ENCODE results near the gene RNASEH1. TPM values are rescaled to one million over a fixed set of nuclear protein-coding genes. Genes with fewer than 3 reads are reported as not detected.
"Not testable (repeated sequence)": the region's sequence is repeated elsewhere in the genome, so short reads cannot be mapped to it uniquely, and the experiment has no call there.

Gene RNASEH1
- total RNA-seq, 1 donor, result 42.7 TPM

DNA sequence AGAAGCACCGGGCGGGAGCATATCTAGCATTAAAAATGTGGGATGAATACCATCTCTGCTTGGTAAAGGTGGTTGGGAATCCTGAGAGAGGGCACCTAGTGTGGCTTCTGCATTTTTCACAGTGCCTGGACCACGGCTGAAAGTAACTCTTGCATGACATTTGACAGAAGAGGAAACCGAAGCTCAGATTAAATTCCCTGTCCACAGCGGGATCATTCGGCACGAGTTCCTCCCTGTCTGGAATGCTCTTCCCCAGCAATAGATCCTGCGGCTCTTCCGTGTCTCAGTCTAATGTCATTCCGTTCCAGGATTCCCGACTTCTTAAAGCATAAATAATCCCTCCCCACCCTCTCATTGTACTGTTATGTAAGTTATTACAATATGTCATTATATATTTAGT is 16.0 kb upstream of the RNASEH1 start:
- DNase-seq (ENCODE audit: low read depth), result no peak
- TF ChIP-seq, protein P1, sequence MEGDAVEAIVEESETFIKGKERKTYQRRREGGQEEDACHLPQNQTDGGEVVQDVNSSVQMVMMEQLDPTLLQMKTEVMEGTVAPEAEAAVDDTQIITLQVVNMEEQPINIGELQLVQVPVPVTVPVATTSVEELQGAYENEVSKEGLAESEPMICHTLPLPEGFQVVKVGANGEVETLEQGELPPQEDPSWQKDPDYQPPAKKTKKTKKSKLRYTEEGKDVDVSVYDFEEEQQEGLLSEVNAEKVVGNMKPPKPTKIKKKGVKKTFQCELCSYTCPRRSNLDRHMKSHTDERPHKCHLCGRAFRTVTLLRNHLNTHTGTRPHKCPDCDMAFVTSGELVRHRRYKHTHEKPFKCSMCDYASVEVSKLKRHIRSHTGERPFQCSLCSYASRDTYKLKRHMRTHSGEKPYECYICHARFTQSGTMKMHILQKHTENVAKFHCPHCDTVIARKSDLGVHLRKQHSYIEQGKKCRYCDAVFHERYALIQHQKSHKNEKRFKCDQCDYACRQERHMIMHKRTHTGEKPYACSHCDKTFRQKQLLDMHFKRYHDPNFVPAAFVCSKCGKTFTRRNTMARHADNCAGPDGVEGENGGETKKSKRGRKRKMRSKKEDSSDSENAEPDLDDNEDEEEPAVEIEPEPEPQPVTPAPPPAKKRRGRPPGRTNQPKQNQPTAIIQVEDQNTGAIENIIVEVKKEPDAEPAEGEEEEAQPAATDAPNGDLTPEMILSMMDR (IDR thresholded peaks at IDR 0.05; ENCODE audit: insufficient read depth, low read depth, low read length), result no peak
- peak overlapping the region; percentile 78 for H3K4me3 ChIP-seq (ENCODE audit: low read depth, low read length)

DNA sequence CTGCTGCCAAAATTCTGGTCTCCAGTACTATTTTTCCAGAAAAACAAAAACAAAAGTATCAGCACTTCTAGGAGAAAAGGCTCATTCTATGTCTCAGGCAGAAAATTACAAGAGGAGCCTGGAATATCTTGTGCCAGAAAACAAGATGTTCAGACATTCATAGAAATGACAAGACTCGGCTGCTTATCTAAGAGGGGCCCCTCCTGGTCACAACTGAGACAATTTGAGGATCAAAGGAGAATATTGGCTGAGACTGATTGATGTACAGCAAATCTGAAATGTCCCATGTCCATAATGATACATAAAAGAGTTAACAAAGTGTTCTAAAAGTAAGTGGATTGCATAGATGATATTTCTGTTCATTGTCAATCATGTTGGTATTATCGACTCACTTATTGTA is 14.5 kb upstream of the RNASEH1 start:
- TF ChIP-seq, protein P1 (IDR thresholded peaks at IDR 0.05; ENCODE audit: insufficient read depth, low read depth, low read length), result no peak
- H3K4me3 ChIP-seq (ENCODE audit: low read depth, low read length), result no peak overlapping the region
- no peak for DNase-seq (ENCODE audit: low read depth)

DNA sequence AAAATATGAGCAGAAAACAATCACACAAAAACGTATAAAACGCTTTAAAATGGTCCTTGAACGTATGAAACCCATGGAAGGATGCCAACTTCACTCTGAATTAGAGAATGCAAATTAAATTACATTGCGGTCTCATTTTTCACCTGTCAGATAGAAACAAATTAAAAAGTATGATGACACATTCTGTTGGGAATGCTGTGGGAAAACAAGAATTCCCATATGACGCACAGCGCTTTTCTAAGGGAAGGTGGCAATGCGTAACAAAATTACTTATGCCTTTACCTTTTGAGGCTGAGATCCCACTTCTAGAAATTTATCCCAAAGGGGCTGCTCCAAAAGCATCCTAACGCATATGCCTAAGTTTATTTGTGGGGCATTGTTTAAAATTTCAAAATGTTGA is 13.2 kb upstream of the RNASEH1 start:
- no peak overlapping the region for H3K4me3 ChIP-seq (ENCODE audit: low read depth, low read length)
- TF ChIP-seq, protein P1 (IDR thresholded peaks at IDR 0.05; ENCODE audit: insufficient read depth, low read depth, low read length), result no peak
- DNase-seq (ENCODE audit: low read depth), result no peak

DNA sequence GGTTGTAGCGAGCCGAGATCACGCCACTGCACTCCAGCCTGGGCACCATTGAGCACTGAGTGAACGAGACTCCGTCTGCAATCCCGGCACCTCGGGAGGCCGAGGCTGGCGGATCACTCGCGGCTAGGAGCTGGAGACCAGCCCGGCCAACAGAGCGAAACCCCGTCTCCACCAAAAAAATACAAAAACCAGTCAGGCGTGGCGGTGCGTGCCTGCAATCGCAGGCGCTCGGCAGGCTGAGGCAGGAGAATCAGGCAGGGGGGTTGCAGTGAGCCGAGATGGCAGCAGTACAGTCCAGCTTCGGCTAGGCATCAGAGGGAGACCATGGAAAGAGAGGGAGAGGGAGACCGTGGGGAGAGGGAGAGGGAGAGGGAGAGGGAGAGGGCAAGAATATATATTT is 11.5 kb upstream of the RNASEH1 start:
- not testable (repeated sequence) for H3K4me3 ChIP-seq (ENCODE audit: low read depth, low read length)

DNA sequence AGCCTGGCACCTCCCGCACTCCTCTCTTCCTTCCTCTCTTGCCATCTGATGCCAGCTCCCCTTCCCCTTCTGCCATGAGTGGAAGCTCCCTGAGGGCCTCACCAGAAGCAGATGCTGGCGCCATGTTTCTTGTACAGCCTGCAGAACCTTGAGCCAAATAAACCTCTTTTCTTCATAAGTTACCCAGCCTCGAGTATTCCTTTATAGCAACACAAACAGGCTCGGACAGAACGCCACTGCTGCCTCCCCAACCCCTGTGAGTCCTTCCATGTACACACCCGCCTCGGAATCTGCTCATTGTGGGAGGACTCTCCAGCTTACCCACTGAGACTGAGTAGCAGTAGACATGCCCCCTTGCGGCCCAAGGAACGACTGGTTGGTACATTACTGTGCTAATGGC is 8.7 kb upstream of the RNASEH1 start:
- H3K4me3 ChIP-seq (ENCODE audit: low read depth, low read length), result no peak overlapping the region
- DNase-seq (ENCODE audit: low read depth), result no peak
- TF ChIP-seq, protein P1 (IDR thresholded peaks at IDR 0.05; ENCODE audit: insufficient read depth, low read depth, low read length), result no peak

More for the DNA sequence above, 11.5 kb upstream of the RNASEH1 start:
- not testable (repeated sequence) for DNase-seq (ENCODE audit: low read depth)

DNA sequence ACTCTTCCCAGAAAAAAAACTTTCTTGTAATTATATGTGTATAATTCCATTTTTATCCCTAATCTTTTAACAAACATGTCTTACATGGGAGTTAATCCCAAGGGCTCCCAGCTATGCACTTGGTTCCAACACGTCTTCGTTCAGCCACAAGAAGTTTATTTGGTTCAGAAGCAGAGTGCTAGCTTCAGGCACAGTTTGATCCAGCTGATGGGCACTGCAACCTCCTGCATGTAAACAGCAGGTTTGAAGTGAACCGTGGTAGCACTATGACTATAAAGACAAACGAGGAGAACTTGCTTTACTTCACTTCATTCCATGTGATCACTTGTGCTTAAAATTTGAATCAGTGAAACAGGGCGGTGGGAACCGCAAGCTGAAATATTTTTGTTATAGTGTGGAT is 7.0 kb upstream of the RNASEH1 start:
- H3K4me3 ChIP-seq (ENCODE audit: low read depth, low read length), result no peak overlapping the region
- TF ChIP-seq, protein P1 (IDR thresholded peaks at IDR 0.05; ENCODE audit: insufficient read depth, low read depth, low read length), result no peak

DNA sequence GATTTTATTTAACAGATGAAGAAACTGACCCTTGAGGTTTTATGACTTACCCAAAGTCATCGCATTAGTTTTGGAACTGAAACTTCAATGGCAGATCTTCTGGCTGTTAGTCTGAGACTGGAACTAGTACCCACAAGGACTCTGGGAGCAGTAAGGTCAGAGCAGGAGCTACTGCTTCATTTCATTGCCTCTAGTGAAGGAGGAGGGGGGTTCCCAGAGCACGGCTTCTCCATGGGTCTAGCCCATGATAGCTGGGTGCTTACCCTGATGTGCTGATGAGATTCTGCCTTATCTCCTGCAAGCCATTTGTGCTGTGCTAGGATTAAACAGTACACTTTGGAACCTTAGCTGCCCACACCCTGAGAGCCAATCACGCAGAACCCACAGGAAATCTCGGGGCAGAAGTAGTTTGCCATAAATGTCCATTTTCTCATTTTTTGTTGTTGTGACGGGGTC is 5.4 kb upstream of the RNASEH1 start:
- TF ChIP-seq, protein P1 (IDR thresholded peaks at IDR 0.05; ENCODE audit: insufficient read depth, low read depth, low read length), result no peak
- no peak for DNase-seq (ENCODE audit: low read depth)
- H3K4me3 ChIP-seq (ENCODE audit: low read depth, low read length), result no peak overlapping the region

More for the DNA sequence above, 7.0 kb upstream of the RNASEH1 start:
- DNase-seq (ENCODE audit: low read depth), result no peak

Data from fibroblast of villous mesenchyme (primary cell).